WTC11 (cell line): ENCODE measurements around the gene THRA. TPM values are rescaled to one million over a fixed set of nuclear protein-coding genes. Genes with fewer than 3 reads are reported as not detected.

Source experiments
- ATAC-seq: fragments of 200-7000 bp; cut with Tn5 transposase; 2 replicates; pipeline ENCODE4 v1.10.0; 2021; ENCODE audit warnings: mild to moderate bottlenecking, moderate library complexity
- CTCF ChIA-PET: fragments of 300-600 bp; sonication (Branson Sonifier 250); formaldehyde crosslinking; loops from one replicate; lab custom pipeline; 2021; ENCODE audit warnings: antibody characterized with exemption; lab: Charles Lee
- POLR2A ChIA-PET: fragments of 350-600 bp; sonication (Branson Sonifier 250); formaldehyde crosslinking; loops from one replicate; lab custom pipeline; 2021; ENCODE audit warnings: antibody characterized with exemption; lab: Charles Lee
- DNase-seq: peaks from one replicate; pipeline ENCODE4 v3.0.0; 2021; ENCODE audit warnings: low spot score
- H3K27ac Mint-ChIP-seq: 2 replicates; pipeline ENCODE4 v1.8.0; 2021; ENCODE audit warnings: mixed read lengths
- H3K27me3 Mint-ChIP-seq: 2 replicates; pipeline ENCODE4 v1.8.0; 2021; ENCODE audit warnings: low read depth, mild to moderate bottlenecking, moderate library complexity, mixed read lengths
- H3K36me3 Mint-ChIP-seq: 2 replicates; pipeline ENCODE4 v1.8.0; 2021; ENCODE audit warnings: mixed read lengths
- H3K4me1 Mint-ChIP-seq: 2 replicates; pipeline ENCODE4 v1.8.0; 2022; ENCODE audit warnings: mixed read lengths
- H3K4me3 Mint-ChIP-seq: 2 replicates; pipeline ENCODE4 v1.8.0; 2021; ENCODE audit warnings: mild to moderate bottlenecking, moderate library complexity, mixed read lengths
- H3K9me3 Mint-ChIP-seq: 2 replicates; pipeline ENCODE4 v1.8.0; 2021; ENCODE audit warnings: mixed read lengths
- CREM ChIP-seq: sonication (generic); formaldehyde crosslinking; IDR thresholded peaks from 2 replicates; pipeline ENCODE4 v1.8.1; 2022; ENCODE audit warnings: mild to moderate bottlenecking, missing genetic modification reagents, moderate library complexity
- EMX1 ChIP-seq: fragments of 250-450 bp; sonication (Bioruptor Pico); IDR thresholded peaks from 2 replicates; pipeline ENCODE4 v1.8.0; 2021; ENCODE audit warnings: mild to moderate bottlenecking
- ETV6 ChIP-seq: sonication (generic); formaldehyde crosslinking; IDR thresholded peaks from 2 replicates; pipeline ENCODE4 v1.8.1; 2022; ENCODE audit warnings: mild to moderate bottlenecking, missing genetic modification reagents
- GABPB1 ChIP-seq: sonication (generic); formaldehyde crosslinking; IDR thresholded peaks from 2 replicates; pipeline ENCODE4 v1.8.1; 2023; ENCODE audit warnings: mild to moderate bottlenecking, missing genetic modification reagents
- JUN ChIP-seq: sonication (generic); formaldehyde crosslinking; IDR thresholded peaks from 2 replicates; pipeline ENCODE4 v1.8.0; 2023; ENCODE audit warnings: mild to moderate bottlenecking, missing genetic modification reagents
- RELA ChIP-seq: sonication (generic); formaldehyde crosslinking; IDR thresholded peaks from 2 replicates; pipeline ENCODE4 v1.8.1; 2022; ENCODE audit warnings: missing genetic modification reagents, mild to moderate bottlenecking, borderline replicate concordance
- TP53 ChIP-seq: sonication (generic); formaldehyde crosslinking; IDR thresholded peaks from 2 replicates; pipeline ENCODE4 v1.8.1; 2023; ENCODE audit warnings: mild to moderate bottlenecking, missing genetic modification reagents
- ZNF219 ChIP-seq: sonication (generic); formaldehyde crosslinking; IDR thresholded peaks from 2 replicates; pipeline ENCODE4 v1.8.0; 2023; ENCODE audit warnings: missing genetic modification reagents, mild to moderate bottlenecking, borderline replicate concordance
- ZNF232 ChIP-seq: sonication (generic); formaldehyde crosslinking; IDR thresholded peaks from 2 replicates; pipeline ENCODE4 v1.8.0; 2022; ENCODE audit warnings: mild to moderate bottlenecking, missing genetic modification reagents
- ZNF263 ChIP-seq: sonication (generic); formaldehyde crosslinking; IDR thresholded peaks from 2 replicates; pipeline ENCODE4 v1.8.1; 2022; ENCODE audit warnings: low read depth, mild to moderate bottlenecking, moderate library complexity, missing genetic modification reagents
- ZNF423 ChIP-seq: fragments of 250-450 bp; sonication (Bioruptor Pico); IDR thresholded peaks from 2 replicates; pipeline ENCODE4 v2.1.2; 2022; ENCODE audit warnings: mild to moderate bottlenecking, moderate library complexity
- total RNA-seq: library from RNA; stranded (reverse); gene quantifications from 3 replicates; pipeline ENCODE4 v1.2.3, GENCODE V29; 2021
- TF ChIP-seq, protein P1 (sequence below): sonication (generic); formaldehyde crosslinking; IDR thresholded peaks from 2 replicates; pipeline ENCODE4 v1.8.0; 2023; ENCODE audit warnings: mild to moderate bottlenecking, missing genetic modification reagents
- TF ChIP-seq, protein P2 (sequence below): sonication (generic); formaldehyde crosslinking; IDR thresholded peaks from 2 replicates; pipeline ENCODE4 v1.8.0; 2022; ENCODE audit warnings: mild to moderate bottlenecking, missing genetic modification reagents
- TF ChIP-seq, protein P3 (sequence below): sonication (generic); formaldehyde crosslinking; IDR thresholded peaks from 2 replicates; pipeline ENCODE4 v1.8.1; 2022; ENCODE audit warnings: low read depth, mild to moderate bottlenecking, moderate library complexity, missing genetic modification reagents, borderline replicate concordance
- TF ChIP-seq, protein P4 (sequence below): fragments of 250-450 bp; sonication (Bioruptor Pico); IDR thresholded peaks from 2 replicates; pipeline ENCODE4 v1.9.0; 2021; ENCODE audit warnings: mild to moderate bottlenecking
- TF ChIP-seq, protein P5 (sequence below): sonication (generic); formaldehyde crosslinking; IDR thresholded peaks from 2 replicates; pipeline ENCODE4 v1.8.1; 2023; ENCODE audit warnings: mild to moderate bottlenecking, missing genetic modification reagents
- TF ChIP-seq, protein P6 (sequence below): sonication (generic); formaldehyde crosslinking; IDR thresholded peaks from 2 replicates; pipeline ENCODE4 v1.8.1; 2023; ENCODE audit warnings: mild to moderate bottlenecking, moderate library complexity, missing genetic modification reagents

Gene THRA
- total RNA-seq, 1 experiment from 2014 or later: 15.9 TPM

DNA sequence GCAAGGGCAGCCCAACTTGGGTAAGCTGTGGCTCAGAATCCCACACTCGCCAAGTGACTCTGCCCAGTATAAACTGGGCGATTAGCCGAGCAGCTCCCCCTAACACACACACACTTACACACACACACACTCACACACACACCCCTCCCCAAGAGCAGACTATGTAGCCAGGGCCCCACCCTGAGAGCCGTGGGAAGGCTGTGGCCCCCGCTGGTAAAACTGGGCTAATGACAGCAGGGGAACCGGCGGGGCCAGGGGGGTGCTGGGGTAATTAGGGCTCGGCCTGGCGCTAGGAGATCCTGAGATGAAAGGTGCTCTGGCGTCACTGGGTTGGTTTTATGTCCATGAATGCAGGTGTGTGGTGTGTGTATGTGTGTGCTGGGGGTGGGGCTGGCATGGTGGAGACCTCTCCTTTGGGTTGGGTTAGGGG lies 1.1 kb upstream of the THRA start (continued):
- TF ChIP-seq, protein P1, sequence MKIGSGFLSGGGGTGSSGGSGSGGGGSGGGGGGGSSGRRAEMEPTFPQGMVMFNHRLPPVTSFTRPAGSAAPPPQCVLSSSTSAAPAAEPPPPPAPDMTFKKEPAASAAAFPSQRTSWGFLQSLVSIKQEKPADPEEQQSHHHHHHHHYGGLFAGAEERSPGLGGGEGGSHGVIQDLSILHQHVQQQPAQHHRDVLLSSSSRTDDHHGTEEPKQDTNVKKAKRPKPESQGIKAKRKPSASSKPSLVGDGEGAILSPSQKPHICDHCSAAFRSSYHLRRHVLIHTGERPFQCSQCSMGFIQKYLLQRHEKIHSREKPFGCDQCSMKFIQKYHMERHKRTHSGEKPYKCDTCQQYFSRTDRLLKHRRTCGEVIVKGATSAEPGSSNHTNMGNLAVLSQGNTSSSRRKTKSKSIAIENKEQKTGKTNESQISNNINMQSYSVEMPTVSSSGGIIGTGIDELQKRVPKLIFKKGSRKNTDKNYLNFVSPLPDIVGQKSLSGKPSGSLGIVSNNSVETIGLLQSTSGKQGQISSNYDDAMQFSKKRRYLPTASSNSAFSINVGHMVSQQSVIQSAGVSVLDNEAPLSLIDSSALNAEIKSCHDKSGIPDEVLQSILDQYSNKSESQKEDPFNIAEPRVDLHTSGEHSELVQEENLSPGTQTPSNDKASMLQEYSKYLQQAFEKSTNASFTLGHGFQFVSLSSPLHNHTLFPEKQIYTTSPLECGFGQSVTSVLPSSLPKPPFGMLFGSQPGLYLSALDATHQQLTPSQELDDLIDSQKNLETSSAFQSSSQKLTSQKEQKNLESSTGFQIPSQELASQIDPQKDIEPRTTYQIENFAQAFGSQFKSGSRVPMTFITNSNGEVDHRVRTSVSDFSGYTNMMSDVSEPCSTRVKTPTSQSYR: no peak
- no peak for TF ChIP-seq EMX1

DNA sequence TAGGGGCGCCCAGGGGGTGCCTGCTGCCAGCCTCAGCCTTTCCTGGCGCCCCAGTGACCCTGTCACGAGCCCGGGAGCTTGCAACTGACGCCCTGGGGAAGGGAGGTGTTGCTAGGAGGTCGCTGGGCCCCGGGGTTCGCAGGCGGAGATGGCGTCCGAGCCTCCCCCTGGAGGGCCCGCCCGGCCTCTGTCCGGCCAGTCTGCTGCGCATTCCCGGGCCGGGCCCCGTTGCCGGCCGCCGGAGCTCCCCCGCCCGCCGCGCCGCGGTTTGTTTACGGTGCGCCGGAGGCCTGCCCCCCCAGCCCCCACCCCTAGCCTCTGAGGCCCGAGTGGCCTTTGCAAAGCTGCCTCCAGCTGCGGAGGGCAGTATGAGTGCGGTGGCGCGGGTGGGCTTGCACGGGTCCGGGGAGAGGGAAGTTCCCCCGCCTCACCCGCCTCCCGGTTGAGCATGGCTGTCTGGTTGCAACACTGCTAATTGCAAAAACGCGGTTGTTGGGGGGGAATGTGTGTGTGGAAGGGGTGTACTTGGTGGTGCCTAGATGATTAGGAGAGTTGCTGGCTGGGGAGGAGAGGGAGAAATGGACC lies 514 bp downstream of the THRA start:
- CTCF ChIA-PET: interaction anchor here (0.6 to 11.2 kb wide), 18 partner anchors 9 to 441 kb away, joined by 3 to 252 read pairs (median 7); partner anchors contain the start of genes MED24, MSL1 and NR1D1
- Mint-ChIP-seq H3K36me3 (no peaks in the 10 kb centered on the region), H3K9me3 (no peaks in the 10 kb centered on the region), H3K27me3 (peaks cover 29% of the 10 kb centered on the region), H3K4me3 (peak overlapping the region; percentile 86), H3K4me1 (peaks cover 64% of the 10 kb centered on the region), H3K27ac (no peak overlapping the region)
- DNase-seq (peak; percentile 59), ATAC-seq (peak; percentile 35)
- TF ChIP-seq ZNF423 (CRISPR knock-in tag) (peak; percentile 55), ZNF219 (no peak), JUN (CRISPR knock-in tag) (no peak; the same call in 1 of the 2 replicates), ZNF232 (CRISPR knock-in tag) (0 out of 2 replicates have a peak, but pooled peaks have one; percentile 17), GABPB1 (peak; percentile 23; the same call in 1 of the 2 replicates), ZNF263 (CRISPR knock-in tag) (0 out of 2 replicates have a peak, but pooled peaks have one; percentile 27), TP53 (CRISPR knock-in tag) (0 out of 2 replicates have a peak, but pooled peaks have one; percentile 23), CREM (CRISPR knock-in tag) (0 out of 2 replicates have a peak, but pooled peaks have one; percentile 27), ETV6 (CRISPR knock-in tag) (0 out of 2 replicates have a peak, but pooled peaks have one; percentile 13), RELA (CRISPR knock-in tag) (no peak; the same call in 1 of the 2 replicates)
- TF ChIP-seq, protein P2, sequence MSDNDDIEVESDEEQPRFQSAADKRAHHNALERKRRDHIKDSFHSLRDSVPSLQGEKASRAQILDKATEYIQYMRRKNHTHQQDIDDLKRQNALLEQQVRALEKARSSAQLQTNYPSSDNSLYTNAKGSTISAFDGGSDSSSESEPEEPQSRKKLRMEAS (CRISPR knock-in tag): peak; percentile 55; the same call in 1 of the 2 replicates
- TF ChIP-seq, protein P3, sequence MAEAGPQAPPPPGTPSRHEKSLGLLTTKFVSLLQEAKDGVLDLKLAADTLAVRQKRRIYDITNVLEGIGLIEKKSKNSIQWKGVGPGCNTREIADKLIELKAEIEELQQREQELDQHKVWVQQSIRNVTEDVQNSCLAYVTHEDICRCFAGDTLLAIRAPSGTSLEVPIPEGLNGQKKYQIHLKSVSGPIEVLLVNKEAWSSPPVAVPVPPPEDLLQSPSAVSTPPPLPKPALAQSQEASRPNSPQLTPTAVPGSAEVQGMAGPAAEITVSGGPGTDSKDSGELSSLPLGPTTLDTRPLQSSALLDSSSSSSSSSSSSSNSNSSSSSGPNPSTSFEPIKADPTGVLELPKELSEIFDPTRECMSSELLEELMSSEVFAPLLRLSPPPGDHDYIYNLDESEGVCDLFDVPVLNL (CRISPR knock-in tag): no peak
- TF ChIP-seq, protein P4, sequence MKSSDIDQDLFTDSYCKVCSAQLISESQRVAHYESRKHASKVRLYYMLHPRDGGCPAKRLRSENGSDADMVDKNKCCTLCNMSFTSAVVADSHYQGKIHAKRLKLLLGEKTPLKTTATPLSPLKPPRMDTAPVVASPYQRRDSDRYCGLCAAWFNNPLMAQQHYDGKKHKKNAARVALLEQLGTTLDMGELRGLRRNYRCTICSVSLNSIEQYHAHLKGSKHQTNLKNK (CRISPR knock-in tag): no peak
- TF ChIP-seq, protein P5, sequence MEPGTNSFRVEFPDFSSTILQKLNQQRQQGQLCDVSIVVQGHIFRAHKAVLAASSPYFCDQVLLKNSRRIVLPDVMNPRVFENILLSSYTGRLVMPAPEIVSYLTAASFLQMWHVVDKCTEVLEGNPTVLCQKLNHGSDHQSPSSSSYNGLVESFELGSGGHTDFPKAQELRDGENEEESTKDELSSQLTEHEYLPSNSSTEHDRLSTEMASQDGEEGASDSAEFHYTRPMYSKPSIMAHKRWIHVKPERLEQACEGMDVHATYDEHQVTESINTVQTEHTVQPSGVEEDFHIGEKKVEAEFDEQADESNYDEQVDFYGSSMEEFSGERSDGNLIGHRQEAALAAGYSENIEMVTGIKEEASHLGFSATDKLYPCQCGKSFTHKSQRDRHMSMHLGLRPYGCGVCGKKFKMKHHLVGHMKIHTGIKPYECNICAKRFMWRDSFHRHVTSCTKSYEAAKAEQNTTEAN: 0 out of 2 replicates have a peak, but pooled peaks have one; percentile 33
- TF ChIP-seq, protein P6, sequence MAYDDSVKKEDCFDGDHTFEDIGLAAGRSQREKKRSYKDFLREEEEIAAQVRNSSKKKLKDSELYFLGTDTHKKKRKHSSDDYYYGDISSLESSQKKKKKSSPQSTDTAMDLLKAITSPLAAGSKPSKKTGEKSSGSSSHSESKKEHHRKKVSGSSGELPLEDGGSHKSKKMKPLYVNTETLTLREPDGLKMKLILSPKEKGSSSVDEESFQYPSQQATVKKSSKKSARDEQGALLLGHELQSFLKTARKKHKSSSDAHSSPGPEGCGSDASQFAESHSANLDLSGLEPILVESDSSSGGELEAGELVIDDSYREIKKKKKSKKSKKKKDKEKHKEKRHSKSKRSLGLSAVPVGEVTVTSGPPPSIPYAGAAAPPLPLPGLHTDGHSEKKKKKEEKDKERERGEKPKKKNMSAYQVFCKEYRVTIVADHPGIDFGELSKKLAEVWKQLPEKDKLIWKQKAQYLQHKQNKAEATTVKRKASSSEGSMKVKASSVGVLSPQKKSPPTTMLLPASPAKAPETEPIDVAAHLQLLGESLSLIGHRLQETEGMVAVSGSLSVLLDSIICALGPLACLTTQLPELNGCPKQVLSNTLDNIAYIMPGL: 0 out of 2 replicates have a peak, but pooled peaks have one; percentile 47
- TF ChIP-seq, protein P1: no peak
- POLR2A ChIA-PET: interaction anchor here (0.6 to 1.5 kb wide), 6 partner anchors 9 to 60 kb away, joined by 3 to 8 read pairs (median 4); partner anchors contain the start of gene MED24
